ENCODE results near the gene CCR1.
A peak's percentile ranks its signal among the peaks of the same experiment; 100 is the strongest.

The CCR1 gene

DNA sequence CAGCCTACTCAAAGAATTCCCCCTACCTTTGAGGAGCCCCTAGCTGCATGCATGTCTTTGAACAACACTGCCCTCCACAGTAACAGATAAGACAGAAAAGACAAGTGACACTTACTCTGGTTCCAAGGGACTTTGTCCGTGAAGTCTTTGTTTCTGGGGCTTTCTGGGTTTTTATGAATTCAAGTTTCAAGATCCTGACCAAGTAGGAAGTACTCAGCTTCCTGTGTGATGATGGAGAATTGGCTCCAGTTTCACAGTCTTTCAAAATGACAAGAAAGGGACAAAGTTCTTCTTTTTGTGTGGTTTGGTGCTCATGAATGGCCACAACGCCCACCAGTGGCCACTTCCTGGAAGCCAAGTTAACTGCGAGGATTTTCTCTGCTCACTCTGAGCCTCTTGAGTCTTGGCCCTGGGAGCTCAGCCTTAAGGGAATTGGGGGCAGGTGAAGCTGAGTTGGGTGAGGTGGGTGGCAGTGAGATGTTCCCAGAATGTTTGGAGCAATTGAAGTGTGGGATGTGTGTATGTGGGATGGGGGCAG, at the start of gene CCR1:
CCR1 (minus strand) TSS at position 147 of the 538 bp plus-strand sequence. CDS start 4,000 bp downstream, outside the sequence.
- peak; percentile 20 for DNase-seq (ENCODE audit: low spot score)

- no peak for DNase-seq (ENCODE audit: low spot score)
These were observed 44.9 kb upstream of the CCR1 start for GRCh38 chr3:46252980-46253379.

- no peak for DNase-seq (ENCODE audit: low spot score)
These were observed 37.0 kb upstream of the CCR1 start for GRCh38 chr3:46245146-46245545.

DNA sequence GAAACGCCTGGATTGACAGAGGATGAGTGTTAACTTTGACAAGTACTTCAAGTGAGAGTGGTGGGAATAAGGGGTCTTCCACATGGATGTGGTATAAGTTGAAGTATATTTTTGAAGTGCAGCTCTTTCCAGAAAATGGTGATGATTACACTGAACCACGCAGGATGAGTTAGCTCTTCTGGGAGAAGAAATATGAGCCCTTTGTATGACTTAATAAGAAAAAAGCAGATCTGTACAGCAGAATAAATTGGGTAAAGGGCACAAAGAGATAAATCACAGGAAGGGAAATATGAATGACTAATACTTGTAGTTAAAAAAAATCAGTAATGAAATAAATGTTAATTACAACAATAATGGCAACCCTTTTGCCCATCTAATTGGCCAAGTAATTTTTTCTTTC, 35.4 kb upstream of the CCR1 start:
- no peak for DNase-seq (ENCODE audit: low spot score)

DNA sequence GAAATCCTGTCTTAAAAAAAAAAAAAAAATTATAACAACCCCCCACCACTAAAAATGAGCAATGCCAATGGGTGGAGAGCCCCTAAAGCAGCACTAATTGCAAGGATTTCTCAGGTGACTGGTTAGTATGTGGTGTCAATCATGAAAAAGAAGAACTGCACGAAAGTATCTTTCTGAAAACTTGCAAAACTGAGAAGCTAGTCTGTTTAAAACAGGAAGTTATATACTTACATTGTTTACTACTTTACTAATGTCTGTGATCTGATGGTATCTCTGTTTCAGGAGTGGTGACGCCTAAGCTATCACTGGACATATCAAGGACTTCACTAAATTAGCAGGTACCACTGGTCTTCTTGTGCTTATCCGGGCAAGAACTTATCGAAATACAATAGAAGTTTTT, 34.0 kb upstream of the CCR1 start, which contains the start of gene CCR3:
CCR3 (plus strand) TSS at position 341 of the 400 bp plus-strand sequence. CDS start 22,699 bp downstream, outside the sequence.
- no peak for DNase-seq (ENCODE audit: low spot score)

- DNase-seq (ENCODE audit: low spot score): no peak
These were observed 31.8 kb upstream of the CCR1 start for GRCh38 chr3:46239952-46240351.

DNA sequence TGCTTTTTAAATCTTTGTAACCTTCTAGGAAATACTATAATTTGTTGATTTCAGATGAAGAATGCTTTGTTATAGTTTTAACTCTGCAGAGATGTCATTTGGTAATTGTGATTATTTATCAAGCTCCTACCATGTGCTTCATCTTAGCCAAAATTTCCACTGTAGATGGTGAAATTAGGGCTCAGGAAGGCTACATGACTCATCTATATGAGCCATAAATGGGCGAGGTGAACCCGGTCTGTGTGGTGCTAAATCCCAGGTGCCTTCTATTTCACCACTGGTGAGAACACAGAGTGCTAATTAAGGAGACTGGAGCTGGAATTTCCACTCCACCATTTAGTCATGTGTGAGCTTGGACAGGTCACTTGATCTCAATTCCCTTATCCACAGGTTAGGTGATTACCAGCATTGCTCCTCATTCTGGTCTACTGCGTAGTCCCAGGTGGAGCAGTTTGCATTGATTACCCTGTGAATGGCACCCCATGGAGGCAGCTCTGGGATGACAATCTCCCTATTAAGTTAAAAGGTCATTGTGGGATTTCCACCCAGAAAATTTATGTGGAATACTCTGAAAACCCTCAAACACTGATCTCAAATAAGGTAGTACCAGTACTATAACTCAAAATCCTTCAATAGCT, 31.3 kb upstream of the CCR1 start:
- DNase-seq (ENCODE audit: low spot score): no peak

GRCh38 chr3:46238386-46238785, 30.3 kb upstream of the CCR1 start:
- DNase-seq (ENCODE audit: low spot score): no peak

- no peak for DNase-seq (ENCODE audit: low spot score)
These were observed 28.4 kb upstream of the CCR1 start for GRCh38 chr3:46236294-46237054.

- no peak for DNase-seq (ENCODE audit: low spot score)
These were observed 27.3 kb upstream of the CCR1 start for GRCh38 chr3:46235425-46235824.

DNA sequence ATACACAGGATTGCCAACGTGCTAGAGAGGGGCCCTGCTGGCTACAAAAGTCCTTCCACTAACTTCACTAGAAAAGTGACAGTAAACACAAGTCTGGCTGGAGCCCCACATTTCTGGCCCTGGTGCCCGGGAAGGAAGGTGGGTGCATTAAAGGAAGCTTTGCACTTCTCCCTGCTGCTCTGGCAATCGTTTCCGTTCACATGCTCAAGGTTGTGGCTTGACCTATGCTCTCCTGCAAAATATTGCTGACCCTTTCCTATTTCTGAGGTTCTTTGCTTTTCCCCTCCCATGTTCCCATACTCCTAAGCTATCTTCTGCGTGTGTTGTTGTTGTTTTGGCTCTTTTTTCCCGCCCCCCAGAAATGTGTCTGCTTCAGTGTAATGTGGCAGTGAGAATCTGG, 25.1 kb upstream of the CCR1 start:
- DNase-seq (ENCODE audit: low spot score): no peak

GRCh38 chr3:46231323-46231722, 23.2 kb upstream of the CCR1 start:
- no peak for DNase-seq (ENCODE audit: low spot score)

- no peak for DNase-seq (ENCODE audit: low spot score)
These were observed 20.4 kb upstream of the CCR1 start for GRCh38 chr3:46228260-46229242.

- no peak for DNase-seq (ENCODE audit: low spot score)
These were observed 14.5 kb upstream of the CCR1 start for GRCh38 chr3:46222435-46223161.

- DNase-seq (ENCODE audit: low spot score): no peak
These were observed 13.8 kb upstream of the CCR1 start for GRCh38 chr3:46221938-46222337.

- DNase-seq (ENCODE audit: low spot score): no peak
These were observed 13.3 kb upstream of the CCR1 start for GRCh38 chr3:46221391-46221790.

GRCh38 chr3:46218196-46218709, 10.1 kb upstream of the CCR1 start:
- no peak for DNase-seq (ENCODE audit: low spot score)

DNA sequence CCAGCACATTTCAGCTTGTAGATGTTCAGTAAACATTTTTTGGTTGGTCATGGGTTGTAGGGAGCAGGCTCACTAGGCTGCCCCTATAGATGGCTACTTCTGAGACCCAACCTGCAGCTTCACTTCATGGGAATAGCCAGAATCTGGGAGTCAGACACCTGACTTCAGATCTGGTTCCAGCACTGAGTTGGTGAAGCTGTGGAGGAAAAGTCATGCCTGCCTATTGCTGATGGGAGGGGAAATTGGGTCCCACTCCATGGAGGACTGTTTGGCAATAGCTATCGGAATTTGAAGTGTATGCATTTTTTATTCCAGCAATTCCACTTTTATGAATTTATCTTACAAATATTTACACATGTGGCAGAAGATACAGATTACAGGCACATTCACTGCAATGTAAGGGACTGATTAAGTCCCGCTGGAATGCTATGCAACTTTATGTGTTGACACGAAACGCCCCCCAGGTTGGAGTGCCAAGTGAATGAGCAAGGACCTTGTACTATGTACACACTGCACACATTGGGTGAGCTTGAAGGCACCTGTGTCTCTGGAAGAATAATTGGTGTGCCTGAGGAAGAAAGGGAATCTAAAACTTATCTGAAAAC, 7.8 kb upstream of the CCR1 start:
- no peak for DNase-seq (ENCODE audit: low spot score)

GRCh38 chr3:46214751-46215352, 6.7 kb upstream of the CCR1 start:
- DNase-seq (ENCODE audit: low spot score): no peak

DNA sequence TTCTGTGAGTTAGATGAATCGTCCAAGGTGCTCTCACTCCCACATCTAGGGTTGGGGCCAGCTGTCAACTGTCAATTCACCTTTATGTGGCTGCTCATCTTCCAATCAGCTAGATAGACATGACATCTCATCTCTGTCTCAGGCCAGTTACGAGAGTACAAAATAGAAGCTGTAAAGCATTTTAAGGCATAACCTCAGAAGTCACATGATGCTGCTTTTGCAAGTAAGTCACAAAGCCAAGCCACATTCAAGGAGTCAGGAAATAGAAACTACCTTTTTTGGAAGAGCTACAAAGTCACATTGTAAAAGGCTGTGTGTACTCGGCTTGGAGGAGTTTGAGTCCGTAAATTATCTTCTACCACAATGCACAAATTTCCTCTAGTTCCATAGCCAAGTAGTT, 5.1 kb upstream of the CCR1 start:
- no peak for DNase-seq (ENCODE audit: low spot score)
